Measurements from ENCODE around the gene TMEM88. TPM values are rescaled to one million over a fixed set of nuclear protein-coding genes. Genes with fewer than 3 reads are reported as not detected.
A peak's percentile ranks its signal among the peaks of the same experiment; 100 is the strongest.

The TMEM88 gene
- total RNA-seq, 1 experiment from 2014 or later: 11.3 TPM

DNA sequence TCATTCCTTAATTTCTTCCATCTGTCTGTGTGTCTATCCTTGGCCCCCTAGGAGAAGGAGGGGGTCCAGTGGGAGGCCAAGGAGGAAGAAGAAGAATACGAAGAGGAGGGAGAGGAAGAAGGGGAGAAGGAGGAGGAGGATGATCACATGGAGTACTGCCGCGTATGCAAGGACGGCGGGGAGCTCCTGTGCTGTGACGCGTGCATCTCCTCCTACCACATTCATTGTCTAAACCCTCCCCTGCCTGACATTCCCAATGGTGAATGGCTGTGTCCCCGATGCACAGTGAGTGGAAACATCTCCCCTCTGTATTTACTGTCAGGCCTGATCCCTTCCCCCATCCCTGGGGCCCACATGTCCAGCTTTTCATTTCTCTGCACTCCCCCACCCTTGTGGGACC lies 40.0 kb downstream of the TMEM88 start:
- Histone ChIP-seq H2BK120ac (ENCODE audit: low read depth, low read length, poor library complexity, severe bottlenecking) (no peak overlapping the region), H2BK15ac (ENCODE audit: low read depth, low read length) (no peak overlapping the region), H2AK5ac (ENCODE audit: insufficient read length, low read length) (no peak overlapping the region), H4K91ac (ENCODE audit: insufficient read length, low read depth, low read length) (no peak overlapping the region), H3K79me2 (ENCODE audit: insufficient read depth, low read length) (no peaks in the 10 kb centered on the region), H3T11ph (ENCODE audit: low read length) (no peak overlapping the region), H4K20me1 (ENCODE audit: control insufficient read depth, insufficient read depth, insufficient read length) (no peaks in the 10 kb centered on the region), H3K14ac (ENCODE audit: insufficient read depth, low read length) (no peak overlapping the region), H3K27me3 (ENCODE audit: insufficient read depth, low read length) (no peaks in the 10 kb centered on the region), H4K8ac (replicated peaks; ENCODE audit: insufficient read length, low read depth, low read length) (no peak overlapping the region), H2AFZ (ENCODE audit: low read length) (no peak overlapping the region), H3K4ac (ENCODE audit: low read depth, low read length) (no peak overlapping the region), H2BK20ac (ENCODE audit: low read depth, low read length, poor library complexity, severe bottlenecking) (no peak overlapping the region), H3K23ac (ENCODE audit: insufficient read length, low read depth, low read length) (no peak overlapping the region), H3K79me1 (ENCODE audit: insufficient read depth, low read depth, low read length, poor library complexity, severe bottlenecking) (no peaks in the 10 kb centered on the region), H3K9me3 (ENCODE audit: control insufficient read depth, low read depth, low read length) (no peaks in the 10 kb centered on the region), H3K27ac (ENCODE audit: insufficient read length, low read depth, low read length) (no peak overlapping the region), H2BK12ac (ENCODE audit: insufficient read length, low read depth, low read length) (no peak overlapping the region), H4K5ac (ENCODE audit: insufficient read length, low read depth, low read length) (no peak overlapping the region), H3K23me2 (ENCODE audit: insufficient read length, low read depth, low read length, poor library complexity, severe bottlenecking) (no peaks in the 10 kb centered on the region), H3K4me2 (ENCODE audit: insufficient read depth, insufficient read length, low read length) (no peak overlapping the region), H3K18ac (ENCODE audit: insufficient read length, low read depth, low read length) (no peak overlapping the region), H3K9ac (ENCODE audit: extremely low read depth, insufficient read length, low read length) (no peak overlapping the region), H3K4me1 (ENCODE audit: insufficient read depth, low read length) (no peaks in the 10 kb centered on the region), H3K56ac (ENCODE audit: insufficient read length, low read depth, low read length) (no peak overlapping the region), H2BK5ac (ENCODE audit: insufficient read length, low read length) (no peak overlapping the region)
- Mint-ChIP-seq H3K4me3 (no peak overlapping the region), H3K4me1 (no peaks in the 10 kb centered on the region), H3K36me3 (ENCODE audit: insufficient read depth in 1 of 3, low read depth in 3 of 3) (peaks cover 8 to 67% (median 30%) of the 10 kb centered on the region in 3 experiments; a peak in 6 of 7 replicates), H3K27ac (peak overlapping the region in 2 of 3 experiments; percentile 16 to 24; a peak in 1 of 7 replicates), H3K9me3 (no peaks in the 10 kb centered on the region), H3K27me3 (ENCODE audit: low read depth) (no peaks in the 10 kb centered on the region)
- TF ChIP-seq, protein P1, sequence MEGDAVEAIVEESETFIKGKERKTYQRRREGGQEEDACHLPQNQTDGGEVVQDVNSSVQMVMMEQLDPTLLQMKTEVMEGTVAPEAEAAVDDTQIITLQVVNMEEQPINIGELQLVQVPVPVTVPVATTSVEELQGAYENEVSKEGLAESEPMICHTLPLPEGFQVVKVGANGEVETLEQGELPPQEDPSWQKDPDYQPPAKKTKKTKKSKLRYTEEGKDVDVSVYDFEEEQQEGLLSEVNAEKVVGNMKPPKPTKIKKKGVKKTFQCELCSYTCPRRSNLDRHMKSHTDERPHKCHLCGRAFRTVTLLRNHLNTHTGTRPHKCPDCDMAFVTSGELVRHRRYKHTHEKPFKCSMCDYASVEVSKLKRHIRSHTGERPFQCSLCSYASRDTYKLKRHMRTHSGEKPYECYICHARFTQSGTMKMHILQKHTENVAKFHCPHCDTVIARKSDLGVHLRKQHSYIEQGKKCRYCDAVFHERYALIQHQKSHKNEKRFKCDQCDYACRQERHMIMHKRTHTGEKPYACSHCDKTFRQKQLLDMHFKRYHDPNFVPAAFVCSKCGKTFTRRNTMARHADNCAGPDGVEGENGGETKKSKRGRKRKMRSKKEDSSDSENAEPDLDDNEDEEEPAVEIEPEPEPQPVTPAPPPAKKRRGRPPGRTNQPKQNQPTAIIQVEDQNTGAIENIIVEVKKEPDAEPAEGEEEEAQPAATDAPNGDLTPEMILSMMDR (conservative IDR thresholded peaks at IDR 0.05): no peak
- DNase-seq: peak; percentile 8
- no CpG with 5 or more reads among the region's 8 CpGs for WGBS (ENCODE audit: extremely low coverage, insufficient read length, low lambda C conversion rate)
